Measurements from ENCODE around the gene MCTP2.

The MCTP2 gene

GRCh38 chr15:94460624-94461023, 229.3 kb downstream of the MCTP2 start:
- no peak for DNase-seq (ENCODE audit: low read depth)
- no peak for TF ChIP-seq CTCF (IDR thresholded peaks at IDR 0.05; ENCODE audit: insufficient read depth, low read depth, low read length, missing control alignments)
- H3K4me3 ChIP-seq (ENCODE audit: low read length), result no peak overlapping the region

GRCh38 chr15:94467034-94467433, 235.7 kb downstream of the MCTP2 start:
- TF ChIP-seq CTCF (IDR thresholded peaks at IDR 0.05; ENCODE audit: insufficient read depth, low read depth, low read length, missing control alignments), result no peak
- DNase-seq (ENCODE audit: low read depth), result no peak
- no peak overlapping the region for H3K4me3 ChIP-seq (ENCODE audit: low read length)

GRCh38 chr15:94470492-94470891, 239.1 kb downstream of the MCTP2 start:
- H3K4me3 ChIP-seq (ENCODE audit: low read length), result no peak overlapping the region
- peak; percentile 53 for DNase-seq (ENCODE audit: low read depth)
- no peak for TF ChIP-seq CTCF (IDR thresholded peaks at IDR 0.05; ENCODE audit: insufficient read depth, low read depth, low read length, missing control alignments)

GRCh38 chr15:94476686-94477085, 245.3 kb downstream of the MCTP2 start:
- TF ChIP-seq CTCF (IDR thresholded peaks at IDR 0.05; ENCODE audit: insufficient read depth, low read depth, low read length, missing control alignments), result no peak
- DNase-seq (ENCODE audit: low read depth), result no peak
- no peak overlapping the region for H3K4me3 ChIP-seq (ENCODE audit: low read length)

GRCh38 chr15:94477913-94478553, 246.7 kb downstream of the MCTP2 start:
- no peak for TF ChIP-seq CTCF (IDR thresholded peaks at IDR 0.05; ENCODE audit: insufficient read depth, low read depth, low read length, missing control alignments)
- DNase-seq (ENCODE audit: low read depth), result no peak
- no peak overlapping the region for H3K4me3 ChIP-seq (ENCODE audit: low read length)

GRCh38 chr15:94478763-94479162, 247.4 kb downstream of the MCTP2 start:
- no peak overlapping the region for H3K4me3 ChIP-seq (ENCODE audit: low read length)
- no peak for DNase-seq (ENCODE audit: low read depth)
- TF ChIP-seq CTCF (IDR thresholded peaks at IDR 0.05; ENCODE audit: insufficient read depth, low read depth, low read length, missing control alignments), result no peak

GRCh38 chr15:94480289-94480834, 249.0 kb downstream of the MCTP2 start:
- no peak for TF ChIP-seq CTCF (IDR thresholded peaks at IDR 0.05; ENCODE audit: insufficient read depth, low read depth, low read length, missing control alignments)
- peak; percentile 38 for DNase-seq (ENCODE audit: low read depth)

More at GRCh38 chr15:94480289-94480834, 249.0 kb downstream of the MCTP2 start:
- H3K4me3 ChIP-seq (ENCODE audit: low read length), result no peak overlapping the region

Data from epithelial cell of esophagus (primary cell).